COR-L47 (cell line): ENCODE measurements around the gene MOB2.

Experiments
- DNase-seq: peaks from one replicate; lab custom pipeline; 2025; lab: John Stamatoyannopoulos, UW

The MOB2 gene

GRCh38 chr11:1503708-1504104, 17.1 kb upstream of the MOB2 start:
- DNase-seq, result no peak

GRCh38 chr11:1502954-1503707, 16.6 kb upstream of the MOB2 start:
- DNase-seq, result no peak

GRCh38 chr11:1502168-1502953, 15.8 kb upstream of the MOB2 start:
- DNase-seq, result no peak

- DNase-seq, result no peak
These were observed 15.0 kb upstream of the MOB2 start for GRCh38 chr11:1501421-1502167.

GRCh38 chr11:1500466-1501420, 14.2 kb upstream of the MOB2 start:
- DNase-seq, result no peak

GRCh38 chr11:1499899-1500298, 13.3 kb upstream of the MOB2 start:
- no peak for DNase-seq

- DNase-seq, result no peak
These were observed 12.8 kb upstream of the MOB2 start for GRCh38 chr11:1499261-1499890.

GRCh38 chr11:1498262-1498661, 11.7 kb upstream of the MOB2 start:
- DNase-seq, result no peak

- peak; percentile 57 for DNase-seq
These were observed 11.0 kb upstream of the MOB2 start for GRCh38 chr11:1497600-1497999.

GRCh38 chr11:1496761-1497095, 10.1 kb upstream of the MOB2 start:
- DNase-seq, result no peak

GRCh38 chr11:1496091-1496760, 9.6 kb upstream of the MOB2 start:
- no peak for DNase-seq

- no peak for DNase-seq
These were observed 8.1 kb upstream of the MOB2 start for GRCh38 chr11:1494650-1495049.

- DNase-seq, result no peak
These were observed 7.2 kb upstream of the MOB2 start for GRCh38 chr11:1493650-1494244.

GRCh38 chr11:1491379-1491778, 4.8 kb upstream of the MOB2 start:
- DNase-seq, result no peak

GRCh38 chr11:1490651-1491050, 4.1 kb upstream of the MOB2 start:
- no peak for DNase-seq

GRCh38 chr11:1488575-1489180, 2.1 kb upstream of the MOB2 start:
- DNase-seq, result no peak

GRCh38 chr11:1487851-1488574, 1.4 kb upstream of the MOB2 start:
- DNase-seq, result no peak

- DNase-seq, result no peak
These were observed 692 bp upstream of the MOB2 start for GRCh38 chr11:1487091-1487850.
